SK-N-SH treated with all-trans-retinoic acid at 6 μM for 48 hours (cell line): ENCODE data around the gene EID3.

ENCODE experiments used
- ATAC-seq: fragments of 200-7000 bp; cut with Tn5 transposase; 3 replicates; pipeline ENCODE4 v1.9.1; 2020; ENCODE audit warnings: mild to moderate bottlenecking, moderate library complexity
- ARNTL ChIP-seq: fragments of 450-650 bp; formaldehyde crosslinking; IDR thresholded peaks from 2 replicates; pipeline ENCODE4 v1.5.0; 2020; ENCODE audit warnings: low read depth, mild to moderate bottlenecking, moderate library complexity, borderline replicate concordance
- BACH2 ChIP-seq: fragments of 250-450 bp; sonication (Bioruptor Pico); IDR thresholded peaks from 2 replicates; pipeline ENCODE4 v1.9.0; 2021; ENCODE audit warnings: mild to moderate bottlenecking, borderline replicate concordance
- CREB5 ChIP-seq: fragments of 250-450 bp; sonication (Bioruptor Pico); IDR thresholded peaks from 2 replicates; pipeline ENCODE4 v1.5.1; 2020; ENCODE audit warnings: low read depth, mild to moderate bottlenecking, moderate library complexity
- CSDC2 ChIP-seq: fragments of 250-450 bp; sonication (Bioruptor Pico); IDR thresholded peaks from 2 replicates; pipeline ENCODE4 v1.5.0; 2020; ENCODE audit warnings: mild to moderate bottlenecking, moderate library complexity
- CSRNP3 ChIP-seq: fragments of 250-450 bp; sonication (Bioruptor Pico); IDR thresholded peaks from 2 replicates; pipeline ENCODE4 v1.5.1; 2021; ENCODE audit warnings: mild to moderate bottlenecking, moderate library complexity
- ESRRG ChIP-seq: fragments of 250-450 bp; sonication (Bioruptor Pico); IDR thresholded peaks from 2 replicates; pipeline ENCODE4 v1.6.1; 2021; ENCODE audit warnings: mild to moderate bottlenecking
- GLIS3 ChIP-seq: fragments of 250-450 bp; sonication (Bioruptor Pico); IDR thresholded peaks from 2 replicates; pipeline ENCODE4 v1.5.0; 2020; ENCODE audit warnings: mild to moderate bottlenecking, moderate library complexity
- ISL1 ChIP-seq: fragments of 250-450 bp; sonication (Bioruptor Pico); IDR thresholded peaks from 2 replicates; pipeline ENCODE4 v2.1.2; 2022; ENCODE audit warnings: mild to moderate bottlenecking, moderate library complexity
- PPARA ChIP-seq: fragments of 250-450 bp; sonication (Bioruptor Pico); IDR thresholded peaks from 2 replicates; pipeline ENCODE4 v1.5.0; 2020; ENCODE audit warnings: mild to moderate bottlenecking, borderline replicate concordance
- RARB ChIP-seq: fragments of 250-450 bp; sonication (Bioruptor Pico); IDR thresholded peaks from 2 replicates; pipeline ENCODE4 v1.8.0; 2021; ENCODE audit warnings: mild to moderate bottlenecking, moderate library complexity
- SNAI2 ChIP-seq: fragments of 250-450 bp; sonication (Bioruptor Pico); IDR thresholded peaks from 2 replicates; pipeline ENCODE4 v1.5.0; 2020; ENCODE audit warnings: mild to moderate bottlenecking, moderate library complexity
- TCF4 ChIP-seq: fragments of 250-450 bp; sonication (Bioruptor Pico); IDR thresholded peaks from 2 replicates; pipeline ENCODE4 v1.8.0; 2021; ENCODE audit warnings: mild to moderate bottlenecking, moderate library complexity, borderline replicate concordance
- TSHZ2 ChIP-seq: fragments of 250-450 bp; sonication (Bioruptor Pico); IDR thresholded peaks from 2 replicates; pipeline ENCODE4 v1.5.0; 2020; ENCODE audit warnings: mild to moderate bottlenecking, moderate library complexity
- ZC3H10 ChIP-seq: fragments of 250-450 bp; sonication (Bioruptor Pico); IDR thresholded peaks from 2 replicates; pipeline ENCODE4 v1.5.1; 2021; ENCODE audit warnings: mild to moderate bottlenecking, moderate library complexity
- ZFP30 ChIP-seq: fragments of 450-650 bp; formaldehyde crosslinking; IDR thresholded peaks from 2 replicates; pipeline ENCODE4 v1.5.0; 2022; ENCODE audit warnings: mild to moderate bottlenecking, moderate library complexity
- ZNF565 ChIP-seq: fragments of 450-650 bp; formaldehyde crosslinking; conservative IDR thresholded peaks from 2 replicates; pipeline ENCODE4 v1.5.0; 2020; ENCODE audit warnings: low read depth, mild to moderate bottlenecking, moderate library complexity
- ZNF70 ChIP-seq: fragments of 450-650 bp; formaldehyde crosslinking; IDR thresholded peaks from 2 replicates; pipeline ENCODE4 v1.5.0; 2020; ENCODE audit warnings: mild to moderate bottlenecking, moderate library complexity
- ZNF8 ChIP-seq: fragments of 450-650 bp; formaldehyde crosslinking; IDR thresholded peaks from 2 replicates; pipeline ENCODE4 v1.5.0; 2020; ENCODE audit warnings: mild to moderate bottlenecking, moderate library complexity
- TF ChIP-seq, protein P1 (sequence below): fragments of 250-450 bp; sonication (Bioruptor Pico); IDR thresholded peaks from 2 replicates; pipeline ENCODE4 v1.8.0; 2021; ENCODE audit warnings: low read depth, mild to moderate bottlenecking, moderate library complexity, borderline replicate concordance
- TF ChIP-seq, protein P2 (sequence below): fragments of 250-450 bp; sonication (Bioruptor Pico); IDR thresholded peaks from 2 replicates; pipeline ENCODE4 v1.8.0; 2020; ENCODE audit warnings: mild to moderate bottlenecking, moderate library complexity, borderline replicate concordance

The EID3 gene

GRCh38 chr12:104314242-104314614, 10.7 kb downstream of the EID3 start:
- ATAC-seq: no peak; the same call in 2 of the 3 replicates
- no peak for TF ChIP-seq ISL1 (CRISPR knock-in tag)
- TF ChIP-seq SNAI2: no peak
- no peak for TF ChIP-seq ESRRG (CRISPR knock-in tag)
- no peak for TF ChIP-seq BACH2 (CRISPR knock-in tag)
- TF ChIP-seq, protein P1, sequence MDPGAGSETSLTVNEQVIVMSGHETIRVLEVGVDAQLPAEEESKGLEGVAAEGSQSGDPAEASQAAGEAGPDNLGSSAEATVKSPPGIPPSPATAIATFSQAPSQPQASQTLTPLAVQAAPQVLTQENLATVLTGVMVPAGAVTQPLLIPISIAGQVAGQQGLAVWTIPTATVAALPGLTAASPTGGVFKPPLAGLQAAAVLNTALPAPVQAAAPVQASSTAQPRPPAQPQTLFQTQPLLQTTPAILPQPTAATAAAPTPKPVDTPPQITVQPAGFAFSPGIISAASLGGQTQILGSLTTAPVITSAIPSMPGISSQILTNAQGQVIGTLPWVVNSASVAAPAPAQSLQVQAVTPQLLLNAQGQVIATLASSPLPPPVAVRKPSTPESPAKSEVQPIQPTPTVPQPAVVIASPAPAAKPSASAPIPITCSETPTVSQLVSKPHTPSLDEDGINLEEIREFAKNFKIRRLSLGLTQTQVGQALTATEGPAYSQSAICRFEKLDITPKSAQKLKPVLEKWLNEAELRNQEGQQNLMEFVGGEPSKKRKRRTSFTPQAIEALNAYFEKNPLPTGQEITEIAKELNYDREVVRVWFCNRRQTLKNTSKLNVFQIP: no peak
- TF ChIP-seq TSHZ2 (CRISPR knock-in tag): no peak
- no peak for TF ChIP-seq ZC3H10 (CRISPR knock-in tag)
- TF ChIP-seq PPARA (CRISPR knock-in tag): no peak
- TF ChIP-seq CSDC2 (CRISPR knock-in tag): no peak
- TF ChIP-seq ZNF70 (CRISPR knock-in tag): no peak
- no peak for TF ChIP-seq CREB5 (CRISPR knock-in tag)

GRCh38 chr12:104315326-104316224, 12.0 kb downstream of the EID3 start:
- no peak for ATAC-seq
- TF ChIP-seq ZNF8 (CRISPR knock-in tag) (no peak), ZNF70 (CRISPR knock-in tag) (no peak), PPARA (CRISPR knock-in tag) (no peak), ZNF565 (no peak)
- TF ChIP-seq, protein P1: no peak
- TF ChIP-seq, protein P2, sequence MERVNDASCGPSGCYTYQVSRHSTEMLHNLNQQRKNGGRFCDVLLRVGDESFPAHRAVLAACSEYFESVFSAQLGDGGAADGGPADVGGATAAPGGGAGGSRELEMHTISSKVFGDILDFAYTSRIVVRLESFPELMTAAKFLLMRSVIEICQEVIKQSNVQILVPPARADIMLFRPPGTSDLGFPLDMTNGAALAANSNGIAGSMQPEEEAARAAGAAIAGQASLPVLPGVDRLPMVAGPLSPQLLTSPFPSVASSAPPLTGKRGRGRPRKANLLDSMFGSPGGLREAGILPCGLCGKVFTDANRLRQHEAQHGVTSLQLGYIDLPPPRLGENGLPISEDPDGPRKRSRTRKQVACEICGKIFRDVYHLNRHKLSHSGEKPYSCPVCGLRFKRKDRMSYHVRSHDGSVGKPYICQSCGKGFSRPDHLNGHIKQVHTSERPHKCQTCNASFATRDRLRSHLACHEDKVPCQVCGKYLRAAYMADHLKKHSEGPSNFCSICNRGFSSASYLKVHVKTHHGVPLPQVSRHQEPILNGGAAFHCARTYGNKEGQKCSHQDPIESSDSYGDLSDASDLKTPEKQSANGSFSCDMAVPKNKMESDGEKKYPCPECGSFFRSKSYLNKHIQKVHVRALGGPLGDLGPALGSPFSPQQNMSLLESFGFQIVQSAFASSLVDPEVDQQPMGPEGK (CRISPR knock-in tag): no peak
- TF ChIP-seq, all 23 proteins: peak for 0

GRCh38 chr12:104316936-104317335, 13.4 kb downstream of the EID3 start:
- ATAC-seq: no peak
- TF ChIP-seq ARNTL (CRISPR knock-in tag) (no peak), TCF4 (no peak), CSDC2 (CRISPR knock-in tag) (no peak), GLIS3 (CRISPR knock-in tag) (no peak), PPARA (CRISPR knock-in tag) (no peak), ZNF8 (CRISPR knock-in tag) (no peak), RARB (CRISPR knock-in tag) (no peak), CSRNP3 (no peak), ZFP30 (CRISPR knock-in tag) (no peak), ZC3H10 (CRISPR knock-in tag) (no peak), SNAI2 (no peak)
- TF ChIP-seq, protein P1: no peak
- TF ChIP-seq, protein P2 (CRISPR knock-in tag): no peak
